Regular cardiac myocyte (primary cell): ENCODE results near the gene SAA2. TPM values are rescaled to one million over a fixed set of nuclear protein-coding genes. Genes with fewer than 3 reads are reported as not detected.

Experiments
- total RNA-seq: library from RNA; depleted of rRNA; stranded (reverse); fragments of >200 nt; gene quantifications from 2 replicates; pipeline ENCODE4 v1.2.3, GENCODE V29; 2014

Gene SAA2
- 1.5 and 3.1 TPM in 2 replicates for total RNA-seq

GRCh38 chr11:18248561-18248960, at the start of gene SAA2:
SAA2 (minus strand) TSS chr11:18248668; CDS start chr11:18248011, 657 bp downstream.

GRCh38 chr11:18265949-18266348, 17.5 kb upstream of the SAA2 start, which contains the start of gene SAA1:
SAA1 (plus strand) TSS chr11:18266264; CDS start chr11:18266888, 624 bp downstream.

DNA sequence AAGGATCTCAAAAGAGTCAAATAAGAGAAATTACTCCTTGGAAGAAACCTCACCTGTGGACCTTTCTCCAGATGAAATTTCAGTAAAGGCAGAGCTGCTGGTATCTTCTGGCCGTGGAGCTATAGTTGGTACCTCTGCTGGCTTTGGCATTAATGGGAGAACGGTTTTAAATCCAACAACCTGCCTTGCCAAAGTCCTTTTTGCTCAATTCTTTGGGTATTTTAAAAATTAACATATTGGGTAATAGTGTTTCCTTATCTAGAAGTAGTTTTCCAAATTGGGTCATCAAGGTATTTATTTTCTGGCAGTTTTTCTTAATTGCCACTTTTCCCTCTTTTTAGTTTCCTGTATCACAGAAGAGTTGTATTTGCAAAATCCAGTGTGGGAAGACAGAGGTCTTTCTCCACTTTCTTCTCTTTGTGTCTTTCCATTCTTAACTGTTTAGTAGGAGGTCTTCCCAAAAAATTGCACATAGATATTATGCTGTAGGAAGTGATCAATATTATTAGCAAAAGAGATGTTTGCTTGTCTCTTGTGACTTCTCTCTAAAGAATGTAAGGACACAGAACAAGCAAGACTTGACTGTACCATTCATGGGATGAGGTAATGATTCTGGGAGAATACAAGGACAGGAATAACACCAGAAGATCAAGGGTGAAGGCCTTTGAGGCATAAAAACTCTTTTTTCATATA, 11.7 kb downstream of the SAA2 start, which contains the start of gene SAA4:
Gene SAA4 (minus strand): TSS at position 139 of the 693 bp plus-strand sequence. CDS start 876 bp downstream, outside the sequence.

Other genes with a start within 250 kb of the SAA2 start
- 15.3 and 32.1 TPM in 2 replicates for gene SERGEF, start 235.6 kb downstream of the SAA2 start, total RNA-seq
- gene TPH1, start 202.4 kb downstream of the SAA2 start, total RNA-seq: under 0.01 TPM in 1 of 2 replicates, not detected in the other
- gene SAAL1, start 142.6 kb downstream of the SAA2 start, total RNA-seq: 16.6 and 27.6 TPM in 2 replicates
- gene MRGPRX3, start 116.1 kb downstream of the SAA2 start, total RNA-seq: 0.28 TPM in 1 of 2 replicates, not detected in the other
- gene MRGPRX4, start 75.8 kb downstream of the SAA2 start, total RNA-seq: not detected in 2 replicates
- gene SAA4, start 11.9 kb downstream of the SAA2 start, total RNA-seq: not detected in 2 replicates
- 0.77 and 3.1 TPM in 2 replicates for gene SAA1, start 17.6 kb upstream of the SAA2 start, total RNA-seq
- gene HPS5, start 73.5 kb upstream of the SAA2 start, total RNA-seq: 61.0 and 90.2 TPM in 2 replicates
- 62.7 and 95.8 TPM in 2 replicates for gene GTF2H1, start 73.9 kb upstream of the SAA2 start, total RNA-seq
- gene LDHA, start 145.9 kb upstream of the SAA2 start, total RNA-seq: 1,407 and 2,140 TPM in 2 replicates
- gene LDHC, start 163.7 kb upstream of the SAA2 start, total RNA-seq: under 0.01 TPM in 2 replicates
- gene LDHAL6A, start 207.2 kb upstream of the SAA2 start, total RNA-seq: not detected in 2 replicates